HepG2 (cell line): Measurements from ENCODE around the gene BCDIN3D. TPM values are rescaled to one million over a fixed set of nuclear protein-coding genes. Genes with fewer than 3 reads are reported as not detected.
A peak's percentile ranks its signal among the peaks of the same experiment; 100 is the strongest.

Experiments
- AHR ChIP-seq: IDR thresholded peaks from 2 replicates; pipeline ENCODE4 v1.6.1; 2018; ENCODE audit warnings: missing genetic modification reagents, missing compliant biosample characterization
- CHD4 ChIP-seq: fragments of 200-600 bp; sonication (generic); IDR thresholded peaks from 2 replicates; pipeline ENCODE4 v1.7.0; 2017; ENCODE audit warnings: mild to moderate bottlenecking, low read length, borderline replicate concordance
- EHMT2 ChIP-seq: fragments of 200-600 bp; sonication (generic); IDR thresholded peaks from 2 replicates; pipeline ENCODE4 v1.7.0; 2017; ENCODE audit warnings: antibody characterized with exemption, low read depth, low read length, borderline replicate concordance
- GATA4 ChIP-seq: sonication (generic); IDR thresholded peaks from 2 replicates; pipeline ENCODE4 v1.6.1; 2016; ENCODE audit warnings: antibody characterized with exemption, low read depth, borderline replicate concordance
- HNRNPL ChIP-seq: fragments of 200-400 bp; formaldehyde crosslinking; IDR thresholded peaks from 2 replicates; pipeline ENCODE4 v1.6.1; 2017; ENCODE audit warnings: mild to moderate bottlenecking, low read depth, low read length
- HOXA3 ChIP-seq: sonication (generic); formaldehyde crosslinking; IDR thresholded peaks from 2 replicates; pipeline ENCODE4 v1.5.0; 2020; ENCODE audit warnings: missing genetic modification reagents
- MAZ ChIP-seq, 2 experiments: sonication (generic) in 1 of 2; formaldehyde crosslinking in 1 of 2; IDR thresholded peaks; 2 replicates each; pipeline versions ENCODE4 v1.5.0 to v1.6.1; 2012 to 2020; ENCODE audit warnings: low read depth in 2 of 2, mild to moderate bottlenecking in 2 of 2, borderline replicate concordance in 1 of 2, improper control_type of control experiment in 1 of 2, low read length in 1 of 2, missing genetic modification reagents in 1 of 2, moderate library complexity in 1 of 2
- MEIS2 ChIP-seq: sonication (generic); formaldehyde crosslinking; IDR thresholded peaks from 2 replicates; pipeline ENCODE4 v1.9.0; 2021; ENCODE audit warnings: mild to moderate bottlenecking, missing genetic modification reagents
- RFX1 ChIP-seq: fragments of 450-650 bp; IDR thresholded peaks from 2 replicates; pipeline ENCODE4 v1.6.1; 2017
- SNRNP70 ChIP-seq: fragments of 200-400 bp; formaldehyde crosslinking; IDR thresholded peaks from 2 replicates; pipeline ENCODE4 v1.6.1; 2017; ENCODE audit warnings: mild to moderate bottlenecking, low read depth, low read length, moderate library complexity
- WIZ ChIP-seq: sonication (generic); formaldehyde crosslinking; IDR thresholded peaks from 2 replicates; pipeline ENCODE4 v1.5.1; 2020; ENCODE audit warnings: mild to moderate bottlenecking, missing genetic modification reagents
- ZNF441 ChIP-seq: sonication (generic); formaldehyde crosslinking; IDR thresholded peaks from 2 replicates; pipeline ENCODE4 v1.7.0; 2021; ENCODE audit warnings: missing genetic modification reagents, borderline replicate concordance
- ZNF850 ChIP-seq: sonication (generic); formaldehyde crosslinking; conservative IDR thresholded peaks from 2 replicates; pipeline ENCODE4 v1.9.0; 2021; ENCODE audit warnings: mild to moderate bottlenecking, missing genetic modification reagents
- ZNF879 ChIP-seq: sonication (generic); formaldehyde crosslinking; IDR thresholded peaks from 2 replicates; pipeline ENCODE4 v1.8.1; 2023; ENCODE audit warnings: missing genetic modification reagents
- polyA plus RNA-seq, 8 experiments: library from polyadenylated mRNA; depleted of rRNA in 3 of 8; stranded (reverse) in 7 of 8; unstranded in 1 of 8; fragments of >200 nt; fragmentation: Illumina TruSeq in 4 of 8; extraction: Trizol in 4 of 8; gene quantifications; 2 replicates each; pipeline versions ENCODE4 v1.2.1 to v1.2.3, GENCODE V29; 2011 to 2016; ENCODE audit warnings: low read depth in 4 of 8, missing spikeins in 1 of 8, mixed read lengths in 1 of 8; ENCODE audit not compliant: insufficient read depth in 1 of 8
- total RNA-seq, 5 experiments: library from RNA; depleted of rRNA; stranded (reverse); fragments of >200 nt; fragmentation: Illumina TruSeq; extraction: Trizol; gene quantifications; 2 replicates each; pipeline ENCODE4 v1.2.3, GENCODE V29; 2016; ENCODE audit warnings: low read depth in 1 of 5
- TF ChIP-seq, protein P1 (sequence below): IDR thresholded peaks from 2 replicates; pipeline ENCODE4 v1.6.1; 2012; ENCODE audit warnings: low read length, improper control_type of control experiment
- TF ChIP-seq, protein P2 (sequence below), 2 experiments: sonication (generic) in 1 of 2; formaldehyde crosslinking in 1 of 2; IDR thresholded peaks; 2 replicates each; pipeline versions ENCODE4 v1.6.1 to v1.9.0; 2014 to 2022; ENCODE audit warnings: antibody characterized with exemption in 1 of 2, borderline replicate concordance in 1 of 2, inconsistent platforms in 1 of 2, low read depth in 1 of 2, missing genetic modification reagents in 1 of 2
- TF ChIP-seq, protein P3 (sequence below): sonication (generic); formaldehyde crosslinking; IDR thresholded peaks from 2 replicates; pipeline ENCODE4 v1.4.0; 2020; ENCODE audit warnings: low read depth, mild to moderate bottlenecking, missing genetic modification reagents
- TF ChIP-seq, protein P4 (sequence below): sonication (generic); formaldehyde crosslinking; IDR thresholded peaks from 2 replicates; pipeline ENCODE4 v1.5.0; 2020; ENCODE audit warnings: missing genetic modification reagents

The BCDIN3D gene
- total and polyA plus RNA-seq, 2 of the 13 experiments (the other 11 are each of a cell fraction or from before 2014, with no cell fraction given), result 2.2 to 2.5 TPM

DNA sequence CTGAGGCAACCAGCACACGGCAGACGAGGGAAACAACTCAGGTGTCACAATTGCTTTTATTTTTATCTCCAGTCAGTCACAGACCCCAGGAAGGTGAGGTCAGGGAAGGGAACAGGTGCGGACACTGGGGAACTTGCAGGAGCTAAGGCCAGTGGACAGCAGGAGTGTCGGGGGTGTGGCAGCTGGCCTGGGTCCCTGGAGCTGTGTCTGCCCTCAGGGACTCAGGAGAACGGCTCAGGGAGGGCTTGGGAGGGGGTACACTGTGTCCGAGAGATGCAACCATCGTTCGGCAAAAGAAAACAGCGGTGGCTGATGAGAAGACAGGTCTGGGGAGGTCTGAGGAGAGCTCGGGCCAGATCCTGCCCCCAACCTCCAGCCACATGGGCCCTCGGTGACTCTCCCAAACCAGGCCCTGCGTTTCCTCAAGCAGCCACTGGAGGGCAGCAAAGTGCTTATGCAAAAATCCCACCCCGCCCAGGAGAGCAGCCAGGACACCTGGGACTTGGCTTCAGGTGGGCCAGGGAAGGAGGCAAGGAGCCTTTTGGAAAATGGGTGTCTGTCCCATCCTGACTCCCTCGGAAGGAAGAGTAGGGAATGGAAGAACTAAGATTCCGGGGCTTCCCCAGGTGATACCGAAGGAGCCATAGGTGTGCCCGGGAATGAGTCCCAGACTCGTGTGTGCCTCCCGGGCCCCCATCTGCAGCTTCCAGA lies 24.1 kb upstream of the BCDIN3D start (continued):
- TF ChIP-seq, protein P1, sequence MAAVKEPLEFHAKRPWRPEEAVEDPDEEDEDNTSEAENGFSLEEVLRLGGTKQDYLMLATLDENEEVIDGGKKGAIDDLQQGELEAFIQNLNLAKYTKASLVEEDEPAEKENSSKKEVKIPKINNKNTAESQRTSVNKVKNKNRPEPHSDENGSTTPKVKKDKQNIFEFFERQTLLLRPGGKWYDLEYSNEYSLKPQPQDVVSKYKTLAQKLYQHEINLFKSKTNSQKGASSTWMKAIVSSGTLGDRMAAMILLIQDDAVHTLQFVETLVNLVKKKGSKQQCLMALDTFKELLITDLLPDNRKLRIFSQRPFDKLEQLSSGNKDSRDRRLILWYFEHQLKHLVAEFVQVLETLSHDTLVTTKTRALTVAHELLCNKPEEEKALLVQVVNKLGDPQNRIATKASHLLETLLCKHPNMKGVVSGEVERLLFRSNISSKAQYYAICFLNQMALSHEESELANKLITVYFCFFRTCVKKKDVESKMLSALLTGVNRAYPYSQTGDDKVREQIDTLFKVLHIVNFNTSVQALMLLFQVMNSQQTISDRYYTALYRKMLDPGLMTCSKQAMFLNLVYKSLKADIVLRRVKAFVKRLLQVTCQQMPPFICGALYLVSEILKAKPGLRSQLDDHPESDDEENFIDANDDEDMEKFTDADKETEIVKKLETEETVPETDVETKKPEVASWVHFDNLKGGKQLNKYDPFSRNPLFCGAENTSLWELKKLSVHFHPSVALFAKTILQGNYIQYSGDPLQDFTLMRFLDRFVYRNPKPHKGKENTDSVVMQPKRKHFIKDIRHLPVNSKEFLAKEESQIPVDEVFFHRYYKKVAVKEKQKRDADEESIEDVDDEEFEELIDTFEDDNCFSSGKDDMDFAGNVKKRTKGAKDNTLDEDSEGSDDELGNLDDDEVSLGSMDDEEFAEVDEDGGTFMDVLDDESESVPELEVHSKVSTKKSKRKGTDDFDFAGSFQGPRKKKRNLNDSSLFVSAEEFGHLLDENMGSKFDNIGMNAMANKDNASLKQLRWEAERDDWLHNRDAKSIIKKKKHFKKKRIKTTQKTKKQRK, result no peak
- TF ChIP-seq AHR (CRISPR knock-in tag) (0 out of 2 replicates have a peak, but pooled peaks have one; percentile 37), ZNF441 (CRISPR knock-in tag) (no peak), RFX1 (no peak), HOXA3 (CRISPR knock-in tag) (no peak), WIZ (no peak), CHD4 (no peak), ZNF850 (CRISPR knock-in tag) (no peak), GATA4 (no peak), HNRNPL (0 out of 2 replicates have a peak, but pooled peaks have one; percentile 21), ZNF879 (no peak), MAZ (IDR thresholded peaks at IDR 0.05; ENCODE audit: borderline replicate concordance, low read depth, low read length) (no peak), MAZ (CRISPR knock-in tag; IDR thresholded peaks at IDR 0.05; ENCODE audit: low read depth) (no peak), EHMT2 (no peak), SNRNP70 (no peak), MEIS2 (CRISPR knock-in tag) (no peak)
- TF ChIP-seq, protein P2, sequence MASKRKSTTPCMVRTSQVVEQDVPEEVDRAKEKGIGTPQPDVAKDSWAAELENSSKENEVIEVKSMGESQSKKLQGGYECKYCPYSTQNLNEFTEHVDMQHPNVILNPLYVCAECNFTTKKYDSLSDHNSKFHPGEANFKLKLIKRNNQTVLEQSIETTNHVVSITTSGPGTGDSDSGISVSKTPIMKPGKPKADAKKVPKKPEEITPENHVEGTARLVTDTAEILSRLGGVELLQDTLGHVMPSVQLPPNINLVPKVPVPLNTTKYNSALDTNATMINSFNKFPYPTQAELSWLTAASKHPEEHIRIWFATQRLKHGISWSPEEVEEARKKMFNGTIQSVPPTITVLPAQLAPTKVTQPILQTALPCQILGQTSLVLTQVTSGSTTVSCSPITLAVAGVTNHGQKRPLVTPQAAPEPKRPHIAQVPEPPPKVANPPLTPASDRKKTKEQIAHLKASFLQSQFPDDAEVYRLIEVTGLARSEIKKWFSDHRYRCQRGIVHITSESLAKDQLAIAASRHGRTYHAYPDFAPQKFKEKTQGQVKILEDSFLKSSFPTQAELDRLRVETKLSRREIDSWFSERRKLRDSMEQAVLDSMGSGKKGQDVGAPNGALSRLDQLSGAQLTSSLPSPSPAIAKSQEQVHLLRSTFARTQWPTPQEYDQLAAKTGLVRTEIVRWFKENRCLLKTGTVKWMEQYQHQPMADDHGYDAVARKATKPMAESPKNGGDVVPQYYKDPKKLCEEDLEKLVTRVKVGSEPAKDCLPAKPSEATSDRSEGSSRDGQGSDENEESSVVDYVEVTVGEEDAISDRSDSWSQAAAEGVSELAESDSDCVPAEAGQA (IDR thresholded peaks at IDR 0.05; ENCODE audit: low read depth), result no peak
- TF ChIP-seq, protein P2 (CRISPR knock-in tag; IDR thresholded peaks at IDR 0.05; ENCODE audit: borderline replicate concordance), result no peak
- TF ChIP-seq, protein P3, sequence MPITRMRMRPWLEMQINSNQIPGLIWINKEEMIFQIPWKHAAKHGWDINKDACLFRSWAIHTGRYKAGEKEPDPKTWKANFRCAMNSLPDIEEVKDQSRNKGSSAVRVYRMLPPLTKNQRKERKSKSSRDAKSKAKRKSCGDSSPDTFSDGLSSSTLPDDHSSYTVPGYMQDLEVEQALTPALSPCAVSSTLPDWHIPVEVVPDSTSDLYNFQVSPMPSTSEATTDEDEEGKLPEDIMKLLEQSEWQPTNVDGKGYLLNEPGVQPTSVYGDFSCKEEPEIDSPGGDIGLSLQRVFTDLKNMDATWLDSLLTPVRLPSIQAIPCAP, result no peak
- TF ChIP-seq, protein P4, sequence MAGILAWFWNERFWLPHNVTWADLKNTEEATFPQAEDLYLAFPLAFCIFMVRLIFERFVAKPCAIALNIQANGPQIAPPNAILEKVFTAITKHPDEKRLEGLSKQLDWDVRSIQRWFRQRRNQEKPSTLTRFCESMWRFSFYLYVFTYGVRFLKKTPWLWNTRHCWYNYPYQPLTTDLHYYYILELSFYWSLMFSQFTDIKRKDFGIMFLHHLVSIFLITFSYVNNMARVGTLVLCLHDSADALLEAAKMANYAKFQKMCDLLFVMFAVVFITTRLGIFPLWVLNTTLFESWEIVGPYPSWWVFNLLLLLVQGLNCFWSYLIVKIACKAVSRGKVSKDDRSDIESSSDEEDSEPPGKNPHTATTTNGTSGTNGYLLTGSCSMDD (CRISPR knock-in tag), result no peak
